Endothelial cell of umbilical vein (primary cell): ENCODE data around the gene AQP12A. TPM values are rescaled to one million over a fixed set of nuclear protein-coding genes. Genes with fewer than 3 reads are reported as not detected.

Source experiments
- BruUV-seq: library from RNA; stranded (reverse); fragments of 400-500 nt; replicated peaks from 2 replicates; lab custom pipeline; 2021; lab: Mats Ljungman, UMichigan
- CTCF ChIA-PET: fragments of 300-600, 350-600 bp; sonication (Branson Sonifier 250); formaldehyde crosslinking; loops from one replicate; lab custom pipeline; 2021; ENCODE audit warnings: antibody characterized with exemption, inconsistent platforms; lab: Charles Lee
- POLR2A ChIA-PET: fragments of 300-600, 350-600 bp; sonication (Branson Sonifier 250); formaldehyde crosslinking; loops from one replicate; lab custom pipeline; 2021; ENCODE audit warnings: antibody characterized with exemption, inconsistent platforms; lab: Charles Lee
- DNase-seq: peaks from one replicate; pipeline ENCODE4 v3.0.0-alpha.2; 2011; ENCODE audit warnings: low read depth, low spot score
- FAIRE-seq: peaks from 2 replicates; lab custom pipeline; 2011; peaks lifted over from hg19 to GRCh38; lab: Jason Lieb, UNC
- H2AFZ ChIP-seq: 2 replicates; pipeline ENCODE4 v1.6.0; 2012; ENCODE audit warnings: low read depth, low read length, control low read depth, inconsistent platforms
- H3K27ac ChIP-seq: 2 replicates; pipeline ENCODE4 v1.5.1; 2011; ENCODE audit warnings: low read depth, mild to moderate bottlenecking, control low read depth, low read length, moderate library complexity; ENCODE audit not compliant: insufficient read depth
- H3K27me3 ChIP-seq, 2 experiments: 2 replicates each; pipeline versions ENCODE4 v1.6.0 to v1.6.1; 2011; ENCODE audit warnings: low read length in 2 of 2, mixed read lengths in 1 of 2; ENCODE audit not compliant: control insufficient read depth in 2 of 2, insufficient read depth in 2 of 2
- H3K36me3 ChIP-seq, 2 experiments: 2 replicates in 1 of 2; 3 replicates in 1 of 2; pipeline ENCODE4 v1.5.1; 2011; ENCODE audit warnings: low read length in 2 of 2, mild to moderate bottlenecking in 1 of 2, moderate library complexity in 1 of 2; ENCODE audit not compliant: control insufficient read depth in 2 of 2, insufficient read depth in 2 of 2; ENCODE audit errors: extremely low read depth in 1 of 2
- H3K4me1 ChIP-seq: 3 replicates; pipeline ENCODE4 v1.5.1; 2011; ENCODE audit warnings: mild to moderate bottlenecking, low read length; ENCODE audit not compliant: control insufficient read depth, insufficient read depth; ENCODE audit errors: extremely low read depth
- H3K4me2 ChIP-seq: 2 replicates; pipeline ENCODE4 v1.6.1; 2011; ENCODE audit warnings: low read length, control low read depth, mixed read lengths; ENCODE audit not compliant: insufficient read depth
- H3K4me3 ChIP-seq, 3 experiments: fragments of 200-600 bp in 1 of 3; sonication (generic), shearing (Covaris generic) in 1 of 3; replicated peaks in 1 of 3; 2 replicates each; pipeline ENCODE4 v1.5.1; 2011 to 2016; ENCODE audit warnings: control low read depth in 3 of 3, low read length in 3 of 3, mild to moderate bottlenecking in 2 of 3, inconsistent platforms in 1 of 3, low read depth in 1 of 3, moderate library complexity in 1 of 3; ENCODE audit not compliant: insufficient read depth in 1 of 3
- H3K79me2 ChIP-seq: 2 replicates; pipeline ENCODE4 v1.6.0; 2012; ENCODE audit warnings: low read length, inconsistent platforms; ENCODE audit not compliant: control insufficient read depth, insufficient read depth
- H3K9ac ChIP-seq: replicated peaks from 2 replicates; pipeline ENCODE3; 2011; ENCODE audit warnings: low read length, control low read depth; ENCODE audit not compliant: insufficient read depth; ENCODE audit errors: extremely low read depth
- H3K9me1 ChIP-seq: replicated peaks from 3 replicates; pipeline ENCODE4 v1.6.0; 2011; ENCODE audit warnings: mild to moderate bottlenecking, low read length; ENCODE audit not compliant: control insufficient read depth, insufficient read depth; ENCODE audit errors: extremely low read depth
- H3K9me3 ChIP-seq: replicated peaks from 2 replicates; pipeline ENCODE4 v1.5.1; 2012; ENCODE audit warnings: low read length, inconsistent platforms; ENCODE audit not compliant: control insufficient read depth, insufficient read depth
- H4K20me1 ChIP-seq: replicated peaks from 2 replicates; pipeline ENCODE3; 2011; ENCODE audit warnings: mild to moderate bottlenecking, low read length; ENCODE audit not compliant: control insufficient read depth, insufficient read depth; ENCODE audit errors: extremely low read depth
- CTCF ChIP-seq, 2 donors: IDR thresholded peaks; 1 replicate in 1 of 2; 2 replicates in 1 of 2; pipeline ENCODE4 v1.5.1; 2011; ENCODE audit warnings: low read length in 2 of 2, mild to moderate bottlenecking in 2 of 2, moderate library complexity in 2 of 2, control low read depth in 1 of 2, inconsistent platforms in 1 of 2, low read depth in 1 of 2; ENCODE audit not compliant: insufficient read depth in 1 of 2; ENCODE audit errors: extremely low read depth in 1 of 2
- EZH2 ChIP-seq: IDR thresholded peaks from 2 replicates; pipeline ENCODE4 v1.6.1; 2012; ENCODE audit warnings: borderline replicate concordance, low read depth, mild to moderate bottlenecking, moderate library complexity, low read length, inconsistent platforms; ENCODE audit not compliant: severe bottlenecking
- FOS ChIP-seq: IDR thresholded peaks from 2 replicates; pipeline ENCODE4 v1.6.1; 2011; ENCODE audit warnings: mild to moderate bottlenecking, low read length, moderate library complexity, borderline replicate concordance; ENCODE audit not compliant: insufficient read depth
- GATA2 ChIP-seq: IDR thresholded peaks from 2 replicates; pipeline ENCODE4 v1.7.0; 2011; ENCODE audit warnings: low read depth, mild to moderate bottlenecking, moderate library complexity, mixed read lengths, low read length; ENCODE audit not compliant: insufficient read length, insufficient read depth
- JUN ChIP-seq: IDR thresholded peaks from 2 replicates; pipeline ENCODE4 v1.6.1; 2011; ENCODE audit warnings: borderline replicate concordance, low read depth; ENCODE audit not compliant: insufficient read length, insufficient read depth
- MAX ChIP-seq: IDR thresholded peaks from 2 replicates; pipeline ENCODE4 v1.6.1; 2011; ENCODE audit not compliant: insufficient read depth, insufficient read length
- MYC ChIP-seq: IDR thresholded peaks from one replicate; pipeline ENCODE4 v1.6.1; 2011; ENCODE audit warnings: mild to moderate bottlenecking, low read depth, low read length
- POLR2A ChIP-seq: IDR thresholded peaks from 2 replicates; pipeline ENCODE4 v1.6.1; 2012; ENCODE audit warnings: low read depth, mild to moderate bottlenecking, control low read depth, low read length
- POLR2AphosphoS5 ChIP-seq: IDR thresholded peaks from 2 replicates; pipeline ENCODE4 v1.6.1; 2012; ENCODE audit warnings: low read depth, mild to moderate bottlenecking, control low read depth, low read length, moderate library complexity; ENCODE audit not compliant: insufficient read depth
- dilution Hi-C: fragments of 300-500 bp; cut with MboI; formaldehyde crosslinking; loops from one replicate; pipeline ENCODE4 v1.15.0; 2019; ENCODE audit warnings: low sequenced_read_pairs; ENCODE audit not compliant: extremely low pct_ligation_motif_present
- intact Hi-C: fragments of 100-400 bp; cut with micrococcal nuclease; formaldehyde crosslinking; loops from one replicate; pipeline ENCODE4 v1.10.0; 2022
- polyA plus RNA-seq, 4 experiments: library from polyadenylated mRNA; depleted of rRNA in 3 of 4; stranded (reverse) in 3 of 4; unstranded in 1 of 4; fragments of >200 nt; gene quantifications; 2 replicates each; pipeline versions ENCODE4 v1.2.1 to v1.2.3, GENCODE V29; 2011 to 2012; ENCODE audit warnings: missing spikeins in 1 of 4
- total RNA-seq: library from RNA; stranded (reverse); gene quantifications from 2 replicates; pipeline ENCODE4 v1.2.3, GENCODE V29; 2021

AQP12A gene
- total and polyA plus RNA-seq, 2 donors (not counting 3 experiments of a cell fraction or from before 2014, with no cell fraction given), result not detected

GRCh38 chr2:240649331-240649730 is 42.3 kb upstream of the AQP12A start:
- Histone ChIP-seq H3K27ac (no peak overlapping the region), H3K9me3 (no peaks in the 10 kb centered on the region), H3K4me2 (no peak overlapping the region), H3K9ac (no peak overlapping the region), H3K9me1 (no peaks in the 10 kb centered on the region), H4K20me1 (no peaks in the 10 kb centered on the region), H2AFZ (no peak overlapping the region), H3K79me2 (no peaks in the 10 kb centered on the region), H3K36me3 (no peaks in the 10 kb centered on the region), H3K4me3 (no peak overlapping the region), H3K27me3 (peaks cover 0 to 2% of the 10 kb centered on the region in 2 experiments), H3K4me1 (no peaks in the 10 kb centered on the region)
- DNase-seq (no peak), FAIRE-seq (no peak)
- dilution Hi-C loops, result no loop called here
- intact Hi-C loops, result no loop called here
- BruUV-seq, result no TSS peak
- ChIA-PET POLR2A (no interaction called here), CTCF (interaction anchor here (0.6 kb wide), 1 partner anchor 135 kb away, joined by 3 read pairs; no protein-coding TSS in a partner anchor)
- TF ChIP-seq MYC, result no peak
- no peak for TF ChIP-seq GATA2
- TF ChIP-seq EZH2, result no peak
- no peak for TF ChIP-seq MAX
- no peak for TF ChIP-seq POLR2AphosphoS5
- no peak for TF ChIP-seq JUN
- no peak for TF ChIP-seq FOS

GRCh38 chr2:240650254-240650965 is 41.3 kb upstream of the AQP12A start:
- dilution Hi-C loops, result no loop called here
- no peaks in the 10 kb centered on the region for H4K20me1 ChIP-seq
- peaks cover 0 to 4% of the 10 kb centered on the region in 2 experiments for H3K27me3 ChIP-seq
- FAIRE-seq, result no peak
- TF ChIP-seq POLR2AphosphoS5 (no peak), GATA2 (no peak), CTCF (IDR thresholded peaks at IDR 0.05; ENCODE audit: extremely low read depth in 1 of 2, insufficient read depth in 1 of 2, low read depth in 1 of 2, low read length in 2 of 2) (no peak), FOS (no peak), MYC (no peak), MAX (no peak), EZH2 (no peak), POLR2A (no peak), JUN (no peak)
- no peaks in the 10 kb centered on the region for H3K9me1 ChIP-seq
- CTCF ChIA-PET, result no interaction called here
- no peak overlapping the region for H2AFZ ChIP-seq
- H3K79me2 ChIP-seq, result no peaks in the 10 kb centered on the region
- intact Hi-C loops, result no loop called here
- H3K4me3 ChIP-seq, result no peak overlapping the region
- no peaks in the 10 kb centered on the region for H3K4me1 ChIP-seq
- H3K27ac ChIP-seq, result no peak overlapping the region
- H3K36me3 ChIP-seq, result no peaks in the 10 kb centered on the region
- no TSS peak for BruUV-seq
- no peak for DNase-seq
- POLR2A ChIA-PET, result no interaction called here
- no peak overlapping the region for H3K9ac ChIP-seq
- H3K4me2 ChIP-seq, result no peak overlapping the region
- H3K9me3 ChIP-seq, result no peaks in the 10 kb centered on the region
